ENCODE data around the gene FYCO1.

DNA sequence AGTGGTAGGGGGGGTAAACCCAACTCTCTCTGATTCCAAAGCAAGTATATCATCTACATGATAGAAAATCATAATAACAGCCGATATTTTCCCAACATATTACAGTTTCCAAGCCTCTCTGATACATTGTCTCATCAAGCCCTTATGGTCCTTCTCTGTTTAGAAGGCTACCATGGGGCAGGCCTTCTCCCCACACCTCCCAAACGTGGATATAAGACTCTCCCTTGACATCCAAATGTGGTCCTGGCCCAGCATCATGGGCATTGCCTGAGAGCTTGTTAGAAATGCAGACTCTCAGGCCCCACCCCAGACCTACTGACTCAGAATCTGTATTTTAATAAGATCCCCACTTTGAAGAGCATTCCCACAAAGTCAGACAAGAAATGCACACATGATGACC, 127.0 kb downstream of the FYCO1 start:
- TF ChIP-seq TAF1 (IDR thresholded peaks at IDR 0.05; ENCODE audit: borderline replicate concordance, low read depth, low read length), result no peak
- TF ChIP-seq POLR2A (IDR thresholded peaks at IDR 0.05; ENCODE audit: low read depth, low read length), result no peak
- TF ChIP-seq POLR2AphosphoS5 (IDR thresholded peaks at IDR 0.05; ENCODE audit: low read depth, low read length), result no peak

Data from GM12892 (cell line).